Keratinocyte (primary cell): Measurements from ENCODE around the gene HOXA5. TPM values are rescaled to one million over a fixed set of nuclear protein-coding genes. Genes with fewer than 3 reads are reported as not detected.

Source experiments
- DNase-seq: peaks from one replicate; pipeline ENCODE4 v3.0.0-alpha.2; 2011; ENCODE audit warnings: low read depth, missing footprints, low spot score
- FAIRE-seq: peaks from 2 replicates; lab custom pipeline; 2011; peaks lifted over from hg19 to GRCh38; lab: Jason Lieb, UNC
- H2AFZ ChIP-seq: 2 replicates; pipeline ENCODE4 v1.6.0; 2012; ENCODE audit warnings: low read length, control low read depth, inconsistent platforms; ENCODE audit not compliant: control insufficient read depth
- H3K27ac ChIP-seq: 2 replicates; pipeline ENCODE4 v1.5.1; 2011; ENCODE audit warnings: low read length; ENCODE audit not compliant: control insufficient read depth, insufficient read depth
- H3K27me3 ChIP-seq: 3 replicates; pipeline ENCODE4 v1.6.0; 2011; ENCODE audit warnings: low read length; ENCODE audit not compliant: control insufficient read depth, insufficient read depth; ENCODE audit errors: extremely low read depth
- H3K36me3 ChIP-seq, 2 experiments: 2 replicates in 1 of 2; 3 replicates in 1 of 2; pipeline ENCODE4 v1.5.1; 2011; ENCODE audit warnings: low read length in 2 of 2, mild to moderate bottlenecking in 1 of 2; ENCODE audit not compliant: control insufficient read depth in 2 of 2, insufficient read depth in 2 of 2; ENCODE audit errors: extremely low read depth in 1 of 2
- H3K4me1 ChIP-seq: 3 replicates; pipeline ENCODE4 v1.5.1; 2011; ENCODE audit warnings: low read length; ENCODE audit not compliant: control insufficient read depth, insufficient read depth; ENCODE audit errors: extremely low read depth
- H3K4me2 ChIP-seq: 3 replicates; pipeline ENCODE4 v1.6.0; 2011; ENCODE audit warnings: low read depth, low read length; ENCODE audit not compliant: control insufficient read depth, insufficient read depth; ENCODE audit errors: extremely low read depth
- H3K4me3 ChIP-seq, 3 experiments: fragments of 200-600 bp in 1 of 3; sonication (generic) in 1 of 3; 2 replicates in 2 of 3; 3 replicates in 1 of 3; pipeline ENCODE4 v1.5.1; 2011 to 2016; ENCODE audit warnings: low read length in 3 of 3, mild to moderate bottlenecking in 3 of 3, control low read depth in 2 of 3, inconsistent platforms in 1 of 3, low read depth in 1 of 3, mixed read lengths in 1 of 3, mixed run types in 1 of 3, moderate library complexity in 1 of 3; ENCODE audit not compliant: control insufficient read depth in 2 of 3, insufficient read depth in 2 of 3; ENCODE audit errors: extremely low read depth in 1 of 3
- H3K79me2 ChIP-seq: 2 replicates; pipeline ENCODE4 v1.6.0; 2012; ENCODE audit warnings: low read length; ENCODE audit not compliant: control insufficient read depth, insufficient read depth
- H3K9ac ChIP-seq: 3 replicates; pipeline ENCODE4 v1.6.0; 2011; ENCODE audit warnings: low read length; ENCODE audit not compliant: control insufficient read depth, insufficient read depth; ENCODE audit errors: extremely low read depth
- H3K9me1 ChIP-seq: 3 replicates; pipeline ENCODE4 v1.6.0; 2011; ENCODE audit warnings: low read length; ENCODE audit not compliant: control insufficient read depth, insufficient read depth; ENCODE audit errors: extremely low read depth
- H3K9me3 ChIP-seq: 2 replicates; pipeline ENCODE4 v1.5.1; 2012; ENCODE audit warnings: low read depth, low read length; ENCODE audit not compliant: control insufficient read depth
- H4K20me1 ChIP-seq: 3 replicates; pipeline ENCODE4 v1.6.0; 2011; ENCODE audit warnings: low read length; ENCODE audit not compliant: control insufficient read depth, insufficient read depth; ENCODE audit errors: extremely low read depth
- CTCF ChIP-seq, 3 experiments: IDR thresholded peaks in 1 of 3; conservative IDR thresholded peaks in 1 of 3; optimal IDR thresholded peaks in 1 of 3; 2 replicates in 2 of 3; 3 replicates in 1 of 3; pipeline versions ENCODE3 to v1.5.1; 2011; ENCODE audit warnings: low read length in 3 of 3, mild to moderate bottlenecking in 3 of 3, moderate library complexity in 2 of 3, control low read depth in 1 of 3, inconsistent platforms in 1 of 3; ENCODE audit not compliant: insufficient read depth in 2 of 3; ENCODE audit errors: extremely low read depth in 1 of 3
- EZH2 ChIP-seq: IDR thresholded peaks from one replicate; pipeline ENCODE4 v1.6.1; 2012; ENCODE audit warnings: inconsistent platforms, mild to moderate bottlenecking, low read length, moderate library complexity
- dilution Hi-C: fragments of 300-500 bp; cut with MboI; formaldehyde crosslinking; loops from one replicate; pipeline ENCODE4 v1.7.0; 2020; ENCODE audit warnings: low sequenced_read_pairs; ENCODE audit not compliant: extremely low pct_ligation_motif_present
- polyA plus RNA-seq, 5 experiments: library from polyadenylated mRNA; depleted of rRNA in 3 of 5; stranded (reverse) in 3 of 5; stranded (forward) in 1 of 5; unstranded in 1 of 5; fragments of >200 nt; gene quantifications; 1 replicate in 1 of 5; 2 replicates in 3 of 5; 3 replicates in 1 of 5; pipeline versions ENCODE4 v1.2.1 to v1.2.3, GENCODE V29; 2011 to 2012; ENCODE audit warnings: missing spikeins in 2 of 5, low read depth in 1 of 5, low replicate concordance in 1 of 5

HOXA5 gene
- polyA plus RNA-seq, 1 donor (not counting 4 experiments of a cell fraction or from before 2014, with no cell fraction given) = 7.1 TPM

GRCh38 chr7:27139334-27140125, 4.0 kb downstream of the HOXA5 start:
- FAIRE-seq (no peak), DNase-seq (no peak)
- H3K9ac ChIP-seq = peak overlapping the region; percentile 93
- peaks cover 43% of the 10 kb centered on the region for H3K4me1 ChIP-seq
- H3K36me3 ChIP-seq = peaks cover 2 to 4% of the 10 kb centered on the region in 2 experiments
- H2AFZ ChIP-seq = peak overlapping the region; percentile 49
- H3K27me3 ChIP-seq = no peaks in the 10 kb centered on the region
- TF ChIP-seq CTCF (optimal IDR thresholded peaks at IDR 0.05 in 1 of 3, IDR thresholded peaks at IDR 0.05 in 1 of 3, conservative IDR thresholded peaks at IDR 0.05 in 1 of 3; ENCODE audit: extremely low read depth in 1 of 3, insufficient read depth in 2 of 3, low read length in 3 of 3) (no peak), EZH2 (no peak)
- peak overlapping the region; percentile 92 for H3K4me2 ChIP-seq
- H3K79me2 ChIP-seq = peaks cover 46% of the 10 kb centered on the region
- H3K9me1 ChIP-seq = no peaks in the 10 kb centered on the region
- dilution Hi-C loops = no loop called here
- H3K27ac ChIP-seq = peak overlapping the region; percentile 92
- no peaks in the 10 kb centered on the region for H3K9me3 ChIP-seq
- no peaks in the 10 kb centered on the region for H4K20me1 ChIP-seq
- peak overlapping the region in 2 of 3 experiments; percentile 57 to 93 for H3K4me3 ChIP-seq

GRCh38 chr7:27138985-27139333, 4.5 kb downstream of the HOXA5 start:
- no peaks in the 10 kb centered on the region for H3K9me3 ChIP-seq
- peaks cover 46% of the 10 kb centered on the region for H3K4me1 ChIP-seq
- peaks cover 0 to 4% of the 10 kb centered on the region in 2 experiments for H3K36me3 ChIP-seq
- no peaks in the 10 kb centered on the region for H3K27me3 ChIP-seq
- DNase-seq = no peak
- no peak for FAIRE-seq
- TF ChIP-seq EZH2 (no peak), CTCF (optimal IDR thresholded peaks at IDR 0.05 in 1 of 3, IDR thresholded peaks at IDR 0.05 in 1 of 3, conservative IDR thresholded peaks at IDR 0.05 in 1 of 3; ENCODE audit: extremely low read depth in 1 of 3, insufficient read depth in 2 of 3, low read length in 3 of 3) (no peak)
- no peaks in the 10 kb centered on the region for H3K9me1 ChIP-seq
- no peak overlapping the region for H2AFZ ChIP-seq
- H3K79me2 ChIP-seq = peaks cover 40% of the 10 kb centered on the region
- no peaks in the 10 kb centered on the region for H4K20me1 ChIP-seq
- peak overlapping the region; percentile 93 for H3K9ac ChIP-seq
- dilution Hi-C loops = no loop called here
- H3K27ac ChIP-seq = peak overlapping the region; percentile 92
- peak overlapping the region in 2 of 3 experiments; percentile 57 to 93 for H3K4me3 ChIP-seq
- peak overlapping the region; percentile 92 for H3K4me2 ChIP-seq
